ENCODE results near the gene BTN2A1.
"Not testable (repeated sequence)": the region's sequence is repeated elsewhere in the genome, so short reads cannot be mapped to it uniquely, and the experiment has no call there.

Gene BTN2A1

DNA sequence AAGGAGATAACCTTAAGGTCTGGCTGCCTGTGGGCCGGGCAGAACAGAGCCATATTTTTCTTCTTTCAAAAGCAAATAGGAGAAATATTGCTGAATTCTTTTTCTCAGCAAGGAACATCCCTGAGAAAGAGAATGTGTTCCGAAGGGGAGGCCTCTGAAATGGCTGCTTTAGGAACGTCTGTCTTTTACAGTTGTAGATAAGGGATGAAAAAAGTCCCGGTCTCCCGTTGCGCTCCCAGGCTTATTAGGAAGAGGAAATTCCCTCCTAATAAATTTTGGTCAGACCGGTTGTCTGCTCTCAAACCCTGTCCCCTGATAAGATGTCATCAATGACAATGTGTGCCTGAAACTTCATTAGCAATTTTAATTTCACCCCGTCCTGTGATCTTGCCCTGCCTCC is 24.1 kb upstream of the BTN2A1 start:
- not testable (repeated sequence) for DNase-seq

DNA sequence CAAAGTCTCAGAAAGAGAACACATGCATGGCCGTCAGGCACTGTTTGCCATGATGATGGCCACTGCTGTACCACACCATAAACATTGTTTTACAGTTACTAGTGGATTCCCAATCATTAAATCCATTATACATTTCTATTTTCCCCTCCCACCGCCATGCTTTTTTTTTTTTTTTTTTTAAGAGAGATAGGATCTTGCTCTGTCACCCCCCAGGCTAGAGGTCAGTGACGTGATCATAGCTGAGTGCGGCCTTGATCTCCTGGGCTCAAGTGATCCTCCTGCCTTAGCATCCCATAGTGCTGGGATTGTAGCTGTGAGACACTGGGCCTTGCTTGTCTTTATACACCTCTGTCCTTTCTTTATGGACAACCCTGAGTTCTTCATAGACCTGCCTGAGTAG is 21.7 kb upstream of the BTN2A1 start:
- no peak for DNase-seq

DNA sequence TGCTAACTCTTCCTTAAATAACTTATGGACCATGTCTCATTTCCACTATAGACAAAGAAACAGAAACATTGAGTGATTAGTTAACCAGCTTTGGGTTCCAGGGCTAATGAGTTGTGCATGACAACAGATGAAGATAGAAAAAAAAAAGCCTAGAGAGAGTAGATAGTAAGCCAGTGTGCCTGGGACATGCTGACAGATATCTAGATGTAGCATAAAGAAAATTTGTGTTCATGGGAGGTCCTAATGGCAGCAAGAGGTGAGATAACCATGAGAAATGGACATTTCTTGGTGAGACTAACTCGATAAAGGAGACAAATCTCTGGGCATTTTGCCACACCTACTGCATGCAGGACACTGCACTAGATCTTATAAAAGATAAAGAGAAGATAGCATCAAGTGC is 20.2 kb upstream of the BTN2A1 start:
- DNase-seq: no peak

DNA sequence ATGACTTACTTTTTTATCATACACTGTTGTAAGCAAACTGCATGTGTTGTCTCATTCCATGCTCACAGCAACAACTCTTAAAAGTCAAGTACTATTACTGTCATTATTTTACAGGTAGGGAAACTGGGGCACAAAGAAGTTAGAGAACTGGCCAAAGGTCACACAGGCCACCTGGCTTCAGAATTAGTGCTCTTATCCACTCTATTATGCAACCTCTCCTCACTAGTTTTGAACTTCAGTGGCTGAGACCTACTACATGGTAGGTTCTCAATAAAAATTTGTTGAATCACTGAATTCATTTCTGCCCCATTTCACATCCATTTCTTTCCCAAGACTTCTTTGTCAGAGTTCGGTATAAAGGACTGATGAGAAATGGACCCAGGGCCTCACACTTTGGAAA is 19.8 kb upstream of the BTN2A1 start:
- DNase-seq: no peak

DNA sequence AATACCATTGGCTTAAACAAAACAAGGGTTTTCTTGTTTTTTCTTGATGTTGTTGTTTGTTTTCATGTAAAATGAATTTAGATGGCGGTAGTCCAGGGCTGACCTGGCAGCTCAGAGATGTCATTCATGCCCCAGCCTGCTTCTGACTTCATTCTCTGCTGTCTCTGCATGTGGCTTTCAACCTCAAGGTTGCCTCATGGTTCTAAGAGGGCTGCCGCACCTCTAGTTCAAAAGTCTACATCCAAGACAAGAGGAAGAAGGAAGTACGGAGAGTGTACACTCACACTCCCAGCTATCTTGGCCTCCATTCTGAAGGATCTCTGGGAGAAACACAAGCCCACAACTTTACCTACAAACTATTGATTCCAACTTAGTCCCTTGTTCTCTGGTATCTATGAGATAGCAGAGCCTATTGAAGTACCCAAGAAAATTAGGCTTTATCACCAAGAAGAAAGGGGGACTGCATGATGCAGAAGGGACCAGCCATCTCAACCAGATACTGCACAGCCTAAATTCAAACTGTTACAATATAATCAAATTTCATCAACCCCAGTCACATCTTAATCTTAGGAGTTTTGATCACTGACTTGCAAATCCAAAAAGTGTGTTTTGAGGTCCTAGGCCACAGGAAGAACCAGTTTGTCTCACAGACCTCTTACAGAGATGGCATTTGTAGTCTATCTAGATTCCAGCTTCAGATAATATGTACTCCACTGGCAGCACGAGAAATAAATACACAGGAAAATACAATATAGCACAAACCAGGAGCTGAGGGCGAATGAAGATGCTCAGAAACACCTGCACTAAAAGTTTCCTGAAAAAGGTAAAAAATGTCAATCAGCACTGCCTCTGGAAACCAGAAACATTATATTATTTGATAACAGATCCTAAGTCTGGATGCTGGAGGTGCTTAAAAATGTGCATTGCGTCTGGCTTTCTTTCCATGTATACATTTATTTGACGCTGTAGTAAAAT is 18.3 kb upstream of the BTN2A1 start:
- peak; percentile 14 for DNase-seq

DNA sequence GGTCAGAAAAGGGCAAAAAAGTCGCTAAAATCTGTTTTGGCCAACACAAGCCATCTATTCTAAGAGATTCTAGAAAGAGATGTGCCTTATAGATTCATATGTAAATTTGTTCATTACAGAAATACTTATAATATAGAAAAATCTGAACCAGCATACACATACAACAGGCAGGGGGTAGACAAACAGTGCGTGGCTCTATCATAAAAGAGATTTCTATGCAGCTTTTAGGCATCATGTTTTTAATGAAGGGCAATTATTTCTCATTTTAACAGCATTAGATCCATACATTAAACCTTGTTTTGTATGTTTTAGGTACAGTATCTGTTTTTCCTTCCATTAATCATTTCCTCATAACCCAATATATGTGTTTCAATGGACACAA is 16.8 kb upstream of the BTN2A1 start:
- no peak for DNase-seq

DNA sequence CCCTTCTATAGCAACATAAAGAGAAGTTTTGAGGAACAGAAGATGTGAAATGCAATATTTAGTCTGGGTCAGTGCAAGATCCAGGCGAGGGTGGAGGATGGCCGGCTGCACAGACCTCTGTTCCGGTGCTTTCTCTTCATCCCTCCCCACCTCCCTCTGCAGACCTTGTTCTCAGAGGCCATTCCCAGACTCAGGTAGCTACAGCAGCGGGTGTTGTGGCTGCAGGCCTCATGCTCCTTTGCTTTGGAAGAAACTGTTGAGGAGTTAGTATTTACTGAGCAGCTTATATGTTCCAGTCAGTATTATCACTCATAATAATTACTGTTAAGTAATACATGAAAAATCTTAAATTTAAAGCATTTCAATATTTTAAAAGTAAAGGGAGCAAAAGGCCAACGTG is 15.8 kb upstream of the BTN2A1 start:
- no peak for DNase-seq

DNA sequence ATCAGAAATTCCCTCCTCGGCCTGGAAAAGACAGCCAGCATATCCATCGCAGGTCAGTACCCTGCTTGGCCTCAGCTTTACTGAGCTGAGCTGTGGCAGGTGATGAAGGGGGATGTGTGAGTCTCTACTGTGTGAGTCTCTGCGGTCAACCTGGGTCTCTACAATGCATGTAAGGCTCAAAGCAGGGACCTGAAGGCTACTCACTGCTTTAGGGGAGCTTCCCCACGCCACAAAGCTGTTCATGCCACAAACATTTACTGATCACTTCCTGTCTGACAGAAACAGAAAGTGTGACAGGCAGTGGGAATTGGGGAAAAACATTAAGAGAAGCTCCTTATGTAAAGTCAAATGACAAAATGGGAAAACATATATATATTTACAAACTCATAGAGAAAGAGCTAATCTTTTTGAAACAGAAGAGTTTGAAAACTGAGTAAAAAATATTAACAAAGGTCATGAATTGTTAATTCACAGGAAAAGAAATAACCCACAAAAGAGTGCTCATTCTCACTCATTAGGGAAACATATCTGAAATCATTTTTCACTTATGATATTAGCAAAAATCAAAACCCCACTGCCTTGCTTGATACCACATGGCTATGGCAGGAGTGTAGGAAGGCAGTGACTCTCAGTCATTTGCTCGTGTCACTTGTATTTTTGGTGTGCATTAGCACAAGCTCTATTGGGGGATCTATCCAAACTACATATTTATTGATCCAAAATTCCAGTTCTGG is 11.7 kb upstream of the BTN2A1 start:
- DNase-seq: peak; percentile 74

DNA sequence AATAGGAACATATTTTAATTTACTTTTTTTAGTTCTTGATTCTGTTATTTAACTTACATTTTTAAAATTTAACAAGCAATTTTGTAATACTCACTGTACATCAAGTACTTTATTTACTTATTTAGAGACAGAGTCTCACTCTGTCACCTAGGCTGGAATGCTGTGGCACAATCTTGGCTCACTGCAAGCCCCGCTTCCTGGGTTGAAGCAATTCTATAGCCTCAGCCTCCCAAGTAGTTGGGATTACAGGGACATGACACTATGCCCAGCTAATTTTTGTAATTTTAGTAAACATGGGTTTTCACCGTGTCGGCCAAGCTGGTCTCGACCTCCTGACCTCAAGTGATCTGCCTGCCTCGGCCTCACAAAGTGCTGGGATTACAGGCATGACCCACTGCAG is 10.5 kb upstream of the BTN2A1 start:
- no peak for DNase-seq

DNA sequence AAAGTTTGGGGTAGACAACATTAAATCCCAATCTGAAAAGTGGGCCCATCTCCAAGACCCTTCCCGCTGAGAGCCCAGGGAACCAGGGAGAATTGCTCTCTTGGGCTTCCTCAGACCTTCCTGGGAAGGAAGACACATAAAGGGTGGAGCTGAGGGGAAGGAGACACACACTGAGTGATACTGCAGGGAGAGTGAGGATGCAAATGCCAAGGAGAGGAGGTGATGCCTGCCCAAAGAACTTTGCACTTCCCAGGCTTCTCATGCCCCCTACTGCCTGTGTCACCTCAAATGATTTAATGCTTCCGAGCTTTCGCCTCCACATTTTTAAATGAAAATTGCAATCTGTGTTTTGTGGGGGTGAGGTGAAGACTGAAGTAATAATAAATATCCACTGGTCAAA is 7.5 kb upstream of the BTN2A1 start:
- no peak for DNase-seq

DNA sequence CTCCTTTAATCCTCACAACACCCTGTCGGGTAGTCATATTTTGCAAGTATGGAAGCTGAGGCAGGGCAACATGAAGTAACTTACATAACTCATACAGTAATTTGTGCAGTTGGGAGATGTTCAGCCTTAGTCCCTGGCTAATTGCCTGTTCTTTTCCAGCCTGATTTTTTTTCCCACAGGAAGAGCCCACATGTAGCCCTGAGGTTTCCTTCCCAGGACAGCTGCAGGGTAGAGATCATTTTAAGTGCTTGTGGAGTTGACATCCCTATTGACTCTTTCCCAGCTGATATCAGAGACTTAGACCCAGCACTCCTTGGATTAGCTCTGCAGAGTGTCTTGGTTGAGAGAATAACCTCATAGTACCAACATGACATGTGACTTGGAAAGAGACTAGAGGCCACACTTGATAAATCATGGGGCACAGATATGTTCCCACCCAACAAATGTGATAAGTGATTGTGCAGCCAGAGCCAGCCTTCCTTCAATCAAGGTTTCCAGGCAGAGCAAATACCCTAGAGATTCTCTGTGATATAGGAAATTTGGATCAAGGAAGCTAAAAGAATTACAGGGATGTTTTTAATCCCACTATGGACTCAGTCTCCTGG is 5.0 kb upstream of the BTN2A1 start:
- DNase-seq: no peak

DNA sequence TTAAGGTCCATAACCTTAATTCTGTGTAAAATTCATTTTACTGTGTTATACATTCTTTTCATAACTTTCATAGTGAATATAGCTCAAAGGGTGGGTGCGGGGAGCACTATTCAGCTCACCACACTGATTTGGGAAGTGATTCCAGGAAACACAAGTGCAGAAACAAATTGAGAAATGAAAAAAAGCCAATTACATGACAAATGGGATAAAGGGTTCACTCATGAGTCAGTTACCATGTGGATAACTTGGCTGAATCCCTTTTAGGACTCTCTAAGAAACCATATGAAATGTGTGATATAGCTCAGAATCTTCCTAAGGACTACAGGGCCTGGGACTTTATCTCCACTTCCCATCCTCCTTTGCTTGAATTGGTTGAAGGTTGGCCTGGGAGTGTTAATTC is 3.1 kb upstream of the BTN2A1 start:
- DNase-seq: no peak

DNA sequence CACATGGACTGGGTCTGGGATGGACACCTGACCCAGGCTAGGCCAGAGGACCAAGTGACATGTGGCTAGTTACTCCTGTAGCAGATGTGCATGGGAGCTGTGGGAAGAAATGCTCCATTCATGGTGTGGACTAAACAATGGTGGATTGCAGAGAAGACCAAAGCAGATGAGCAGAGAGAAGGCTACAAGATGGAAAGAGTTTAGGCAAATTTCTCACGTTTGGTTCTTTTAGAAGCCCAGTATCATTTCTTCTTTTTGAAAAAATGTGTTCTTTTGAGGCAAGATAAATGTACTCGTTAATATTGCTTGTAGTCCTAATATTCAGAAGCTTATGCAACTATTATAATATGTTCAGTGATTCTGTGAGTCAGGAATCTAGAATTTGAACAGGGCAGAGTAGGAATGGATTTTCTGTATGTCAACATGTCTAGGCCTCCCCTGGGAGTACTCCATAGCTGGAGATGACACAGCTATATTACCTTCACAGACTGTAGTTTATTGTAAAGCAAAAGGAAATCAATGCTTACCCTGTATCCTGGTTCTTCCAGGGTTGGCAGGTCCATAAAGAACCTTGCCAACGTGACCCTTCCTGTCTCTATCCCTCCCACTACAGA is 2.3 kb upstream of the BTN2A1 start:
- DNase-seq: no peak

DNA sequence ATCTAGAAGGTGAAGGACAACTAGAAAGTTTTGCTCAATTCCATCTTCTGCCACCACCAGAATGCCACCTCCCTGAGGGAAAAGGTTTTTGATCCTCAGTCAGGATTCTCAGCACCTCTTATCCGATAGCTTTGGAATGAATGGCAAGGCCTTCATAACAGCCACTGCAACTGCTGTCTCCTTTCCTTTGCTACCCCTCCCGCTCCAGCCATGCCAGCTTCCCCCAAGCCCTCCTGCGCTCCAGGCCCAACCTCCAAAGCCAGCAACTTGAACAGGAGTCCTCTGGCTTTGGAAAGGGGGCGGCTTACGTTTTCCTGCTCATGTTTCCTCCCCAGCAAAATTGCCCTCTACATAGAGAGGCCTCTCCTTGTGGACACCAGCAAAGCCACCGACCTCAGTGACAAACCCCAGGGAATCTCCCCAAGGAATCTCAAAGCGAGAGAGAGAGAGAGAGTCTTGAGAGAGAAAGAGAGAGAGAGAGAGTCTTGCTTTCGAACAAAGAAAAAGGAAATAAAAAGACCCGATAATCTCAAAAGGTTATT is 420 bp upstream of the BTN2A1 start:
- DNase-seq: no peak

DNA sequence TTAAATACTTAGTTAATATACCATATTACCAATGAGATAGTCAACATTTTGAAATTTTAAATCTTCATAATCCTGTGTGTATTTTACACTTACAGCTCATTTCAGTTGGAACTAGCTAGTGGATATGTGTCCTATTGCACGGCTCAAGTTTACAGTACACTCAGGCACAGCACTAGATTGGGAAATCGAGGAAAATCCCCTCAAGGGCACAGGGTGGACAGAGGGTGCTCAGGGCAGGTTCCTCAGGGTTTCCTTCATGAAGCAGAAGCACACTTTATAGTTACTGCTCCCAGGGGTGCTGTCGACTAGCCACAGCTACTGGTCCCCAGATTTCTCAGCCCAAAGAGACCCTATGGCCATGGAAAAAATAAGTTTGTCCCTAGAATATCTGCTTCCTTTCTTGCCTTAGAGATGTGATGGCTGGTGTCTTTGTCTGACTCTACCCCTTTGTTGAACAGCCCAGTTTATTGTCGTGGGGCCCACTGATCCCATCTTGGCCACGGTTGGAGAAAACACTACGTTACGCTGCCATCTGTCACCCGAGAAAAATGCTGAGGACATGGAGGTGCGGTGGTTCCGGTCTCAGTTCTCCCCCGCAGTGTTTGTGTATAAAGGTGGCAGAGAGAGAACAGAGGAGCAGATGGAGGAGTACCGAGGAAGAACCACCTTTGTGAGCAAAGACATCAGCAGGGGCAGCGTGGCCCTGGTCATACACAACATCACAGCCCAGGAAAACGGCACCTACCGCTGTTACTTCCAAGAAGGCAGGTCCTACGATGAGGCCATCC is 1.5 kb downstream of the BTN2A1 start:
- no peak for DNase-seq

DNA sequence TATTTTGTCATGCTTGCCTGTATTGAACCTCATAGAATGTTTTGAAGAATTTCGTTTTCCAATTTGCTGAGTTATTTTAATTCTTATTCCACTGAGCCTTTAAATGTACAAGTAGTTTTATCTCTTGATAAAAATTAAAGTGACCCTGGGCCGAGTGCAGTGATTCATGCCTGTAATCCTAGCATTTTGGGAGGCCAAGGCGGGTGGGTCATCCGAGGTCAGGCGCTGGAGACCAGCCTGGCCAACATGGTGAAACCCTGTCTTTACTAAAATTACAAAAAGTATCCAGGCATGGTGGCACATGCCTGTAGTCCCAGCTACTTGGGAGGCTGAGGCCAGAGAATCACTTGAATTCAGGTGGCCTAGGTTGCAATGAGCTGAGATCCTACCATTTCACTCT is 3.6 kb downstream of the BTN2A1 start:
- not testable (repeated sequence) for DNase-seq

DNA sequence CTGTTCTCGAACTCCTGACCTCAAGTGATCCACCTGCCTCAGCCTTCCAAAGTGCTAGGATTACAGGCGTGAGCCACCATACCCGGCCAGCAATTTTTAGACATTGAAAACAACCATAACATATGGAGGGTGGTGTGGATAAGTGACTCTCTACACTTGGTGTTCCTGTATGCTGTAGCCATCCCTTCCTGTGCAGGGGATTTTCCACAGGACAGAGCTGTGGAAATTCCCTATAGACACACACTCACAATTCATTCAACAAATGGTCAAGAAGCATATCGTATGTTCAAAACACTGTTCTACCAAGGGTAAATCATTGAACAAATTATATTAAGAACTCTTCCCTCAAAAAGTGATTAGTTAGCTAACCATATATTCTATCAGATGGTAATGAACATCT is 6.3 kb downstream of the BTN2A1 start:
- DNase-seq: no peak

DNA sequence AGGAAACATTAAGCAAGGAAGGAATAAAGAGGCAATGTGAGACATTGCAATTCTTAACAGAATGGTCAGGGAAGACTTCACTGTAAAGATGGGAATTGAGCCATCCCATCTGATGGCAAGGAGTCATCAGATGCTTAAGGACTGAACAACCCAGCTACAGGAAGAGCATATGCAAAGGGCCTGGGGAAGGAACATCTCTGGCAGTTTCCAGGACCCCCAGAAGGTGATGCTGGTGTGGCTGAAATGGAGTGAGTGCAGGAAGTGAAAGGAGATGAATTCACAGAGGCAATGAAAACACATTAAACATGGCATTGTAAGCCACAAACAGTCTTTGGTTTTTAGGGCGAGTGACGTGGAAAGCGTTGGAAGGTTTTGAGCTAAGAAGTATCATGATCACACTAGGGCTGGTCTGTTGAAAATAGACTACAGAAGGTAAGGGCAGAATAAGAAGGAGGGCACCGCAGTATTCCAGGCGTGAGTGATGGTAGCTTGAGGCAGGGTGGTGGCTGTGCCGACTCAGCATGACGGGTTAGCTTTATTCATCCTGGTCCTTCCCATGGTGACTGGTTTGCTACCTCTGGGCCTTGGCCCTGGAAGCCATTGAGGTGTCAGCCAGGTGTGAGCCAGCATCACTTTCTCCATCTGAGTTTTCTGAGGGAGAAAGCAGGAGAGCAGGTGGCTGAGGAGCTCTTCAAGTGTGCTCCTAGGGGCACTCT is 6.8 kb downstream of the BTN2A1 start:
- DNase-seq: no peak

DNA sequence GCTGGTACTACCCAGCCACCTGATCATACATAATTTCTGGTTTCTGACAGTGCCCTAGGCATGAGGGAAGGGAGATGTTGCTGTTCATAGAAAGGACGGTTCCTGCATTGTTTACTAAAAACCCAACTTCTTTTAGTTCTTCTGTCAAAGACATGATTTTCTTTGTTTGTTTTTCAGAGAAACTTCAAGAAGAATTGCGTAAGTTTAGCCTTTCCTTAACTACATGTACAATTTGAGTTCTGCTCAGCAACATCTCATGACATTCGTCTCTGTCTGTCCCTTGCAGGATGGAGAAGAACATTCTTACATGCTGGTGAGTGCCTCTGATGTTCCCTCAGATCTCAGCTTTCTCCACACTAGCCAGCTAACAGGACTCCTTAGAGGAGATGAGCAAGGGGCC is 8.0 kb downstream of the BTN2A1 start:
- no peak for DNase-seq

DNA sequence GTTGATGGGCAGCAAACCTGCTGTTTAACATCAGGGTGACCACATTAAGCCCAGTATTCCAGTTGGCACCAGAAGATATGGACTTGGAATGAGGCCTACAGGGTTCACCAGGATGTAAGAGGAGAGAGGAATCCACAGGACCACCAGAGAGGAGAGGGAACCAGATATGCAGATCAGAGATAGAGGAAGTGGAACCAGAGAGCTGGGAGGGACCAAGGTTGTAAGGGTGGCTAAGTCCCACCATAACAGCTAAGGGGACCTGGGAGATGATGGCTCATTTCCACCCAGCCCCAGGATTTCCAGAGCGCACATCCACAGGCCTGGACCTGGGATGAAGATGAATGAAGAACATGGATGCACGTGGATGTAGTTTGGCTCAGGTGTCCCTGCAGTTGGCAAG is 11.1 kb downstream of the BTN2A1 start:
- no peak for DNase-seq

DNA sequence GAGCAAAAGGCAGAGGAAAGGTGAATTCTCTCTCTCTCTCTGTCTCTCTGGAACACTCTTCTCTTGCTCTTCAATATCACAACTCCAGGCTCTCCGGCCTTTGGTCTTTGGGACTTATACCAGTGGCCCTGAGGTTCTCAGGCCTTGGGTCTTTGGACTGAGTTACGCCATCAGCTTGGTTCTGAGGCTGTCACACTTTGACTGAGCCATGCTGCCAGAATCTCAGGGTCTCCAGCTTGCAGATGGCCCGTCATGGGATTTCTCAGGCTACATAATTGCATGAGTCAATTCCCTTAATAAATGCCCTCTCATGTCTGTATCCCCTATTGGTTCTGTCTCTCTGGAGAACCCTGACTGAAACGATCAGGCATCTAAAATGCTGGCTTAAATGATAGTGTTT is 12.9 kb downstream of the BTN2A1 start:
- DNase-seq: no peak

DNA sequence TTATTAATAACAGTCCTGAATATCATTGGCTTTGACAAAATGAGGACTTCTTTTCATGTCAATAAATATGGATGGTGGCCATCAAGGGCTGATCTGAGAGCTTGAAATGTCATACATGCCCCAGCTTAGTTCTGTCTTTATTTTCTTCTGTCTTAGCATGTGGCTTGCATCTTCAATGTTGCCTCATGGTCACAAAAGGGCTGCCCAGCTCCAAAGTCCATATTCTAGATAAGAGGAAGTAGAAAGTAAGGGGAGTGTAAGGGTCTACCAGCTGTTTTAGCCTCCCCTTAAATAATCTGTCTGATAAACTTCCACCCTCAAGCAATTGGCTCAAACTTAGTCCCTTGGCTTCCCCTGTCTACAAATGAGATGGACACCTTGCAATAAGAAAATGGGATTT is 14.2 kb downstream of the BTN2A1 start:
- DNase-seq: no peak
